Activated naive CD4-positive, alpha-beta T cell (primary cell): ENCODE results near the gene LCE2B.
"Not testable (repeated sequence)": the region's sequence is repeated elsewhere in the genome, so short reads cannot be mapped to it uniquely, and the experiment has no call there.

Source experiments
- DNase-seq, 4 experiments: peaks; one replicate each; lab custom pipeline; 2025; lab: John Stamatoyannopoulos, UW

LCE2B gene, protein sequence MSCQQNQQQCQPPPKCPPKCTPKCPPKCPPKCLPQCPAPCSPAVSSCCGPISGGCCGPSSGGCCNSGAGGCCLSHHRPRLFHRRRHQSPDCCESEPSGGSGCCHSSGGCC

DNA sequence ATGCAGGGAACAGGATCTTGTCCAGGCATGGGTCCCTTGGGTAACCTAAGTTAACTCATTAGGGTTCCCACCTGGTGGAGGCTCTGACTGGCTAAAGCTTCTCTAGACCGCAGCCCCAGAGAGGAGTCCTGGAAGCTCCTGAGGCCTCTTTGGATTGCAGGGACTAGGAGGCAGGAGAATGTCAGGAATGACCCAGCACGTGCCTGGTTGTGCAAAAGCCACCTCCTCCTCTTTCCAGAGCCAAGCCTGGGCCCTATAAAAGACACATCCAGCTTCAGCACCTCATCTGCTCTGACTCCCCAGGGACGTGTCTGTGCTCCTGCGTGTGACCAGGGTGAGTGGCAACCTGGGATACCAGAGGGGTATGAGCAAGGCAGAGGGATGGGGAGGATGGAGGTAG lies at the start of gene LCE2B:
Gene LCE2B (plus strand): TSS at position 301 of the 400 bp plus-strand sequence. CDS start 721 bp downstream, outside the sequence.
- not testable (repeated sequence) for DNase-seq

DNA sequence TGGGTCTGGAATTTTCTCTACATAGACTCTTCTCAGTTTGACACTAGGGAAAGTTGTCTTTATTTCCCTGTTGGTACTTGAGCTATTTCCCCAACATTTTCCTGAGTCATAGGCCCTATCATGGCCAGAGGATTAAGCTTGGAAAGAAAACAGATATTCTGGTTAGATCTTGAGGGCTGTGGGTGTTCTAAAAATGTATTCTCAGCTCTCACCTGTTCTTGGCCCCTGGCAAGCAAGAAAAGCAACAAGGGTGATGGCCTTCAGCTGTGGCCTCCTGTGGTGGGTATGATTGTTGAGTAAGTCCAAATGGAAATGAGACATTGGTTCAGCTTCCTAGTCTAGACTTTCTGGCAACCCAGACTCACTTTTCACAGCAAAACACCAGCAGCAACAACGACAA lies 45.6 kb upstream of the LCE2B start:
- DNase-seq, result no peak

DNA sequence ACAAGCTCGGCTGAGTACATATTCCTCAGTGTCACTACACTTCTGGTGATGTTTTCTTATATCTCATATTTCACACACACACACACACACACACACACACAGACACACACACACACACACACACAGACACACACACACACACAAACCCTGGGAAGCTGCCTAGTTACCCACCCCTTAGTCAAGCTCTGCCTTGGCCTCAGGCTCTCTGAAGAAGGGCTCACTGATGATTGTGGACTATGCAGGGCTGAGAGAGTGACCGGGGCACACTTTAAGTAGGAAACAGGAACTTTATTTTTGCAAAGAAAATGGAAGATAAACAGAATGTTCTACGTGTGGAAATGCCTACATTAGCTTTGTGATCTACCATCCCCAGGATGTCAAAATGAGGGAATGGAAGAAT lies 42.0 kb upstream of the LCE2B start:
- DNase-seq, result no peak

DNA sequence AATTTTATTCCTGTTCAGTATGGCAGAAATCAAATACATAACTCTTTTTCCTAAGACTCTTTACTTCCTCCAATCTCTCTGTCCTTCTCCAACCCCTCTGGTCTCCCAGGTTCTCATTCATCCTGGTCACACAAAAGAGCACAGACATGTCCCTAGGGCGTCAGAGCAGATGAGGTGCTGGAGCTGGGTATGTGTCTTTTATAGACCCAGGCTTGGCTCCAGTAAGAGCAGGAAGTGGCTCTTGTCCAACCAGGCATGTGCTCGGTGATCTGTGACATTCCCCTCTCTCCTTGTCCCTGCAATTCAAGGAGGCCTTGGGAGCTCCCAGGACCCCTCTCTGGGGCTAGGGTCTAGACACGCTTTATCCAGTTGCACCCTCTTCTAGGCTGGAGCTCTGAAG lies 40.8 kb upstream of the LCE2B start:
- DNase-seq, result no peak

- DNase-seq, result no peak
These were observed 39.3 kb upstream of the LCE2B start for GRCh38 chr1:152646656-152647055.

DNA sequence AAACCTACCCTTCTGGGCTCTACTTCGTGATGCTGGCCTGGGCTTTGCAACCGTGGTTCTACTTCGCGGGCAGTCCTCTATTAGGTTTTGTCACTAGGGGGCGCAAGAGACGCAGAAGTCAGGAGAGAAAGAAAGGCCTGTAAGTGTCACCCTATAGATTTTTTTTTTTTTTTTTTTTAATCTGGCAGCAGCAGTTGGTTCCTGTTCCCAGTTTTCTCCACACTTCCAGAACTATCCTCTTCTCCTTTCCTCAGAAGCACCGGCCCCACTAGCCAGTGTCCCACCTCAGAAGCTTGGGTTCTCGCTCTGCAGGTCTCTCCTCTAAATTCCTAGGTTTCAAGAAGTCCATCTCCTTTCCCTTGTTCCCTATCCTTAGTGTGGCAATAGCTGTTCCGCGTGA lies 31.8 kb upstream of the LCE2B start:
- DNase-seq, result peak in 1 of 4 experiments; percentile 5

DNA sequence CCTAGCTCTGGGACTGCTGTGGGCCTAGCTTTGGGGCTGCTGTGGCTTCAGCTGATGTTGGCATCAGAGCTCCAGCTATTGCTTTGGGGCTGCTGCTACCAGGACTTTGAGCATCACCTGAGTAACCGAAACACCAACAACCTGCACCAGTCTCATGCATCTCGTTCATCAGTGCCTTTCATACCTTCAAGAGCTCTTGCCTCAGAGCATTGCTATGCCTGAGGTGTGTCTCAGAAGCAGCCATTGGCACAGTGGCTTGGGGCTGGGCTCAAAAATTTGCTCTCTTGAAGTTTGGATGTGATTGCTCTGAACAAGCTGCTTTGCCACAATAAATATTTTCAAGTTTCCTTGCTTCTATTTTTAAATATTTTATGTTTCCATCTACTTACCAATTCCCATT lies 29.5 kb upstream of the LCE2B start:
- no peak for DNase-seq

- no peak for DNase-seq
These were observed 28.2 kb upstream of the LCE2B start for GRCh38 chr1:152657677-152658076.

GRCh38 chr1:152658649-152659048 lies 27.3 kb upstream of the LCE2B start:
- DNase-seq, result no peak

GRCh38 chr1:152663098-152663497 lies 22.8 kb upstream of the LCE2B start, which contains the start of gene LCE2D:
Gene LCE2D (plus strand): TSS chr1:152663380. CDS start chr1:152664106, 726 bp downstream.
- DNase-seq, result no peak

DNA sequence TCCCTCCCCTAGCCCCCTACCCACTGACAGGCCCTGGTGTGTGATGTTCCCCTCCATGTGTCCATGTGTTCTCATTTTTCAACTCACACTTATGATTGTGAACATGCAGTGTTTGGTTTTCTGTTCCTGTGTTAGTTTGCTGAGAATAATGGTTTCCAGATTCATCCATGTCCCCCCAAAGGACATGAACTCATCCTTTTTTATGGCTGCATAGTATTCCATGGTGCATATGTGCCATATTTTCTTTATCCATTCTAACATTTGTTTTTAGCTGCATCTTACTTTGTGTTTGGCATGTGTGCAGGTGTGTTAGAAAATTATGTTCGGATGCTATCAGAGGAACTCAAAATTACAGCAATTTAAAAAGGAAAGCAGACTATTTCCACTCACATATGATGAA lies 19.8 kb upstream of the LCE2B start:
- not testable (repeated sequence) for DNase-seq

- DNase-seq, result no peak
These were observed 18.3 kb upstream of the LCE2B start for GRCh38 chr1:152667648-152668047.

- DNase-seq, result no peak
These were observed 12.9 kb upstream of the LCE2B start for GRCh38 chr1:152673016-152673415.

- not testable (repeated sequence) for DNase-seq
These were observed 10.9 kb upstream of the LCE2B start, which contains the start of gene LCE2C for GRCh38 chr1:152674983-152675382. Gene LCE2C (plus strand): TSS chr1:152675279. CDS start chr1:152676016, 737 bp downstream.

GRCh38 chr1:152679459-152679858 lies 6.5 kb upstream of the LCE2B start:
- DNase-seq, result no peak

- DNase-seq, result no peak
These were observed 4.3 kb upstream of the LCE2B start for GRCh38 chr1:152681616-152682015.

DNA sequence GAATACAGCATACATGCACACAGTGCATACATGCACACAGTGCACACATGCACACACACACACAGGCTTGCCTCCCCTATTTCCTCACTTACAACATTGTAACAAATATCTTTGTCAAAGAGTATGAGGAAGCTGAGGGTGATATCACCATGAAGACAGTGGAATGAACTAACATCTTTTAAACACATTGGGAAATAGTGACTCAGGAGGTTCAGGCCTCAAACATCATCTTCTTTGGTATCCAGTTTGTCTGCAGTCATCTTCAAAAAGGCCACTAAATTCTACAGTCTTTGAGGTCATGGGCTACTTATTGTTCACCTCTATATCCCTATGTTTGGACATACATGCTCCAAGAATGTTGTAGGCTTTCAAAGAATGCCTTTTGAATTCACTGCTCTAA lies 2.1 kb upstream of the LCE2B start:
- DNase-seq, result no peak

GRCh38 chr1:152697701-152698600 lies 12.0 kb downstream of the LCE2B start, which contains the start of gene LCE2A:
Gene LCE2A (plus strand): TSS chr1:152698345. CDS start chr1:152698902, 557 bp downstream.
- DNase-seq, result no peak

DNA sequence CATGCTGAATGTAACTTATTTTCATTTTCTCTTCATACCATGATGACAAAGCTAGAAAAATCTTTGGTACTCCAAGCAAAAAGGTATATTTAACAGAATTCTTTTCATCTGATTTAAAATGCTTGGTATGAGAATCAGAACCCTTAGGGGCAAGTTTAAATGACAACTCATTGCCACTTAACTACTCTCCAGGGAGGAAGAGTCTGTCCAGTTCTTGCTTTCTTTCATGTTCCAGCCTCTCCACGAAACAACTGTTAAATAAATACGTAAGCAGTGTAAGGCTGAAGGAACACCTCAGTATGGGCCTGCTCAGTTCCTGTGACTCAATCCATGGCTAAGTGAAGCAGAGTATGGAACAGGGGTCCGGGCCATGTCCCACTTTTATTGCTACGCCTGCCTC lies 13.8 kb downstream of the LCE2B start:
- DNase-seq, result no peak

GRCh38 chr1:152707860-152708259 lies 21.9 kb downstream of the LCE2B start, which contains the start of gene LCE4A:
Gene LCE4A (plus strand): TSS chr1:152708160. CDS start chr1:152709076, 916 bp downstream.
- DNase-seq, result no peak

DNA sequence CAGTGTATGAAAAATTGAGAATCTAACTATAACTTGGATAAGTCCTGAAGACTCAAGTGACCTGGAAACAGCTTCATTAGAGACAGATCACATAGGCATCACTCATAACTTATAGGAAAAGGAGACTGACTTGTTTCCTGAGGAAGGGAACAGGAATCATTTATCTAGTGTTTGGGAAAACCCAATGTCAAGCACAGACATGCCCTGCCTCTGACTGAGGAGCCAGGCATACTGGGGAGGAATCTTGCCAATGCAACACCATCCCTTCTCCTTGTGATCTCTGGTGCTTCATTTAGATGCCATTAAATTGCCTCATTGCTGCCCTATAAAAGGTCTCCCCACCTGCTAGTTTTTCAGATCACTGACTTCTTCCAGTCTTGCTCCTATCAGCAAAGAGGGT lies 32.3 kb downstream of the LCE2B start:
- no peak for DNase-seq

DNA sequence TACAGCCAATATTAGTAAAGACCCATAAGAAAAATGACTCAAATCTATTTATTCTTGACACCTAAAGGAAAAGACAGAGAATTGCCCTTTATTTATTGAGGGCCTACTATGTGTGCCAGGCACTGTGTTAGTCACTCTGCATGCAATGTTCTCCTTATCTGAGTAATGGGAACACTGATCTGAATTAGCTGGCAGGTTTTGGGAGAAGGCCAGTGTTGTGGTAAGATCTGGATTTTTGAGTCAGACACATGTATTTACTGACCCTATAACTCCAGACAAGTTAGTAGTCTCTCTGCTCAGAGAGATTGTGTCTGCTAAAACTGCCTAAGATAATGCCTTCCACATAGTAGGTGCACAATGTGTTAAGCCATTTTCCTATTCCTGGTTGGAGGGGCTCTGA lies 39.3 kb downstream of the LCE2B start:
- no peak for DNase-seq

DNA sequence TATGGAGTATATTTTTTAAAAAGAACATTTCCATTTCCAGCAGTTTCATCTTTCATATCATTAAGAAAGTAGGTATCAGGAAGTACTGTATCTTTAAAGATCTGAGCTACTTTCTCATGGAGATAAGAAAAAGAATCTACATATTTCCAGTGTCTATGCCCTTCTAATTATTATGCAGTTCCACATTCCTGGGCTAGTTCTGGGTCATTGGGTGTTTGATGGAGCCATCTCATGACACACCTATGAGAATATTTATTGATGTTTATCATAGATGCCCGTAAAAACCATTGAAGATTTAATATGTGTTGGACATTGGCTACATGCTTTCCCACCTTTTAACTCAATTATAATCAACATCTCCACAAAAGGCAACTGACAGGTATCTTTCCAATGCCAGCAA lies 43.1 kb downstream of the LCE2B start:
- DNase-seq, result no peak
